OCI-LY7 (cell line): Measurements from ENCODE around the gene FAM222A. TPM values are rescaled to one million over a fixed set of nuclear protein-coding genes. Genes with fewer than 3 reads are reported as not detected.

Source experiments
- BruUV-seq: library from RNA; stranded (reverse); fragments of 400-500 nt; replicated peaks from 2 replicates; lab custom pipeline; 2021; lab: Mats Ljungman, UMichigan
- CTCF ChIA-PET: fragments of 300-600 bp; sonication (Branson Sonifier 250); formaldehyde crosslinking; loops from one replicate; lab custom pipeline; 2022; ENCODE audit warnings: antibody characterized with exemption; ENCODE audit not compliant: unreplicated experiment; lab: Charles Lee
- POLR2A ChIA-PET: fragments of 300-600 bp; sonication (Branson Sonifier 250); formaldehyde crosslinking; loops from one replicate; lab custom pipeline; 2022; ENCODE audit warnings: antibody characterized with exemption; lab: Charles Lee
- DNase-seq: peaks from one replicate; pipeline ENCODE4 v3.0.0-alpha.2; 2015; ENCODE audit warnings: low spot score
- H2AFZ ChIP-seq: fragments of 200-600 bp; sonication (generic), shearing (Covaris generic); 2 replicates; pipeline ENCODE4 v1.6.1; 2014; ENCODE audit warnings: mild to moderate bottlenecking, antibody characterized with exemption, low read length, moderate library complexity
- H3K27ac ChIP-seq: fragments of 200-600 bp; sonication (generic); 2 replicates; pipeline ENCODE4 v1.5.1; 2014; ENCODE audit warnings: mixed run types, low read depth, mild to moderate bottlenecking, moderate library complexity, low read length, inconsistent platforms; ENCODE audit not compliant: poor library complexity, severe bottlenecking
- H3K36me3 ChIP-seq: fragments of 200-600 bp; sonication (generic); 2 replicates; pipeline ENCODE4 v1.6.1; 2014; ENCODE audit warnings: mild to moderate bottlenecking, antibody characterized with exemption, low read length, moderate library complexity, mixed read lengths; ENCODE audit not compliant: insufficient read depth
- H3K4me1 ChIP-seq: fragments of 200-600 bp; sonication (generic); 2 replicates; pipeline ENCODE4 v1.5.1; 2014; ENCODE audit warnings: mild to moderate bottlenecking, low read length; ENCODE audit not compliant: insufficient read depth, poor library complexity, severe bottlenecking
- H3K4me2 ChIP-seq: fragments of 200-600 bp; sonication (generic); 2 replicates; pipeline ENCODE4 v1.6.1; 2014; ENCODE audit warnings: mild to moderate bottlenecking, low read length
- H3K4me3 ChIP-seq: fragments of 200-600 bp; sonication (generic); 2 replicates; pipeline ENCODE4 v1.5.1; 2014; ENCODE audit warnings: mild to moderate bottlenecking, low read depth, low read length; ENCODE audit not compliant: poor library complexity, severe bottlenecking
- H3K79me2 ChIP-seq: fragments of 200-600 bp; sonication (generic); 2 replicates; pipeline ENCODE4 v1.6.1; 2016; ENCODE audit warnings: low read depth, mild to moderate bottlenecking, low read length, moderate library complexity, mixed read lengths; ENCODE audit not compliant: insufficient read depth
- H3K9me2 ChIP-seq: fragments of 200-600 bp; sonication (generic); 2 replicates; pipeline ENCODE4 v1.6.1; 2016; ENCODE audit warnings: mild to moderate bottlenecking, low read length, mixed read lengths; ENCODE audit not compliant: insufficient read depth
- H3K9me3 ChIP-seq: fragments of 200-600 bp; sonication (generic); 2 replicates; pipeline ENCODE4 v1.6.1; 2014; ENCODE audit warnings: mild to moderate bottlenecking, mixed run types, low read length, mixed read lengths
- H4K20me1 ChIP-seq: fragments of 200-600 bp; sonication (generic); 2 replicates; pipeline ENCODE4 v1.6.1; 2014; ENCODE audit warnings: mild to moderate bottlenecking, antibody characterized with exemption, low read length, moderate library complexity, mixed read lengths; ENCODE audit not compliant: insufficient read depth
- EZH2phosphoT487 ChIP-seq: fragments of 200-600 bp; sonication (generic); IDR thresholded peaks from 2 replicates; pipeline ENCODE4 v1.6.1; 2018; ENCODE audit warnings: low read depth, borderline replicate concordance, mild to moderate bottlenecking, mixed run types, antibody characterized with exemption, low read length, moderate library complexity, mixed read lengths
- intact Hi-C: fragments of 100-400 bp; cut with micrococcal nuclease; formaldehyde crosslinking; loops from one replicate; pipeline ENCODE4 v1.10.0; 2022; ENCODE audit not compliant: unreplicated experiment
- total RNA-seq, 2 experiments: library from RNA; depleted of rRNA in 1 of 2; stranded (reverse); fragments of >200 nt in 1 of 2; shearing (Covaris generic) in 1 of 2; gene quantifications; 2 replicates each; pipeline ENCODE4 v1.2.3, GENCODE V29; 2014 to 2022
- TF ChIP-seq, protein P1 (sequence below): fragments of 200-600 bp; sonication (generic); conservative IDR thresholded peaks from 2 replicates; pipeline ENCODE4 v1.5.1; 2014; ENCODE audit warnings: mild to moderate bottlenecking, antibody characterized with exemption, low read length, moderate library complexity, mixed read lengths

The FAM222A gene
- total RNA-seq, 2 experiments from 2014 or later = 0.98 to 1.8 TPM

DNA sequence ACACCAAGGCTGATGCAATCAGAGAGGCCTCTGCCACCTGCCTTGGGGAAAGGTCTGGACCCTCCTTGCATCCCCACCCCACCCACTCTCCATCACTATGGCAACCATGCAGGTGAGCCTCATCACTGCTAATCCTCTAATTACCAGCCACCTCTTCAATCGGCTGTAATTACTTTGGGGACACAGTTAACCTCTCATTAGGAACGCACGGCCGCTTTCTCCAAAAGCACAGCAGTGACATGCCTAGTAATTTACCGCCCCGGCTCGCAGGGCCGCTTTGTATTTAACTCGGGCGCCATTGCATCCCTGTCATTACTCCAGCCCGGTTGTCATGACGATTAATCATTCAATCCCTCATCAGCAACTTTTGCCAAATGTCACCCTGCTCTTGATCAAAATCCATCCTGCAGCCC lies 36.3 kb upstream of the FAM222A start:
- no peaks in the 10 kb centered on the region for H3K36me3 ChIP-seq
- H3K79me2 ChIP-seq = no peaks in the 10 kb centered on the region
- no peak overlapping the region for H3K4me3 ChIP-seq
- H3K9me3 ChIP-seq = no peaks in the 10 kb centered on the region
- DNase-seq = no peak
- no peaks in the 10 kb centered on the region for H3K4me1 ChIP-seq
- ChIA-PET CTCF (no interaction called here), POLR2A (no interaction called here)
- no peak overlapping the region for H3K4me2 ChIP-seq
- no peaks in the 10 kb centered on the region for H3K9me2 ChIP-seq
- H2AFZ ChIP-seq = no peak overlapping the region
- H4K20me1 ChIP-seq = no peaks in the 10 kb centered on the region
- no TSS peak for BruUV-seq
- TF ChIP-seq, protein P1, sequence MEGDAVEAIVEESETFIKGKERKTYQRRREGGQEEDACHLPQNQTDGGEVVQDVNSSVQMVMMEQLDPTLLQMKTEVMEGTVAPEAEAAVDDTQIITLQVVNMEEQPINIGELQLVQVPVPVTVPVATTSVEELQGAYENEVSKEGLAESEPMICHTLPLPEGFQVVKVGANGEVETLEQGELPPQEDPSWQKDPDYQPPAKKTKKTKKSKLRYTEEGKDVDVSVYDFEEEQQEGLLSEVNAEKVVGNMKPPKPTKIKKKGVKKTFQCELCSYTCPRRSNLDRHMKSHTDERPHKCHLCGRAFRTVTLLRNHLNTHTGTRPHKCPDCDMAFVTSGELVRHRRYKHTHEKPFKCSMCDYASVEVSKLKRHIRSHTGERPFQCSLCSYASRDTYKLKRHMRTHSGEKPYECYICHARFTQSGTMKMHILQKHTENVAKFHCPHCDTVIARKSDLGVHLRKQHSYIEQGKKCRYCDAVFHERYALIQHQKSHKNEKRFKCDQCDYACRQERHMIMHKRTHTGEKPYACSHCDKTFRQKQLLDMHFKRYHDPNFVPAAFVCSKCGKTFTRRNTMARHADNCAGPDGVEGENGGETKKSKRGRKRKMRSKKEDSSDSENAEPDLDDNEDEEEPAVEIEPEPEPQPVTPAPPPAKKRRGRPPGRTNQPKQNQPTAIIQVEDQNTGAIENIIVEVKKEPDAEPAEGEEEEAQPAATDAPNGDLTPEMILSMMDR = no peak
- TF ChIP-seq EZH2phosphoT487 = no peak
- no peak overlapping the region for H3K27ac ChIP-seq
- intact Hi-C loops = no loop called here

GRCh38 chr12:109678719-109679118 lies 34.9 kb upstream of the FAM222A start:
- H3K4me2 ChIP-seq = no peak overlapping the region
- H3K27ac ChIP-seq = no peak overlapping the region
- no peak overlapping the region for H2AFZ ChIP-seq
- H3K79me2 ChIP-seq = no peaks in the 10 kb centered on the region
- H4K20me1 ChIP-seq = no peaks in the 10 kb centered on the region
- H3K36me3 ChIP-seq = no peaks in the 10 kb centered on the region
- DNase-seq = no peak
- BruUV-seq = no TSS peak
- no peaks in the 10 kb centered on the region for H3K9me2 ChIP-seq
- no peaks in the 10 kb centered on the region for H3K9me3 ChIP-seq
- intact Hi-C loops = no loop called here
- no peaks in the 10 kb centered on the region for H3K4me1 ChIP-seq
- ChIA-PET CTCF (no interaction called here), POLR2A (interaction anchor here (1.2 kb wide), 1 partner anchor 213 kb away, joined by 4 read pairs; no protein-coding TSS in a partner anchor)
- H3K4me3 ChIP-seq = no peak overlapping the region
- no peak for TF ChIP-seq EZH2phosphoT487
- TF ChIP-seq, protein P1 = no peak

- H3K9me3 ChIP-seq = no peaks in the 10 kb centered on the region
- BruUV-seq = no TSS peak
- H3K4me2 ChIP-seq = no peak overlapping the region
- H4K20me1 ChIP-seq = no peaks in the 10 kb centered on the region
- H2AFZ ChIP-seq = no peak overlapping the region
- H3K4me1 ChIP-seq = no peaks in the 10 kb centered on the region
- ChIA-PET POLR2A (interaction anchor here (1.2 kb wide), 1 partner anchor 214 kb away, joined by 4 read pairs; no protein-coding TSS in a partner anchor), CTCF (no interaction called here)
- no peaks in the 10 kb centered on the region for H3K9me2 ChIP-seq
- TF ChIP-seq, protein P1 = no peak
- TF ChIP-seq EZH2phosphoT487 = no peak
- no peak for DNase-seq
- intact Hi-C loops = no loop called here
- H3K27ac ChIP-seq = no peak overlapping the region
- no peak overlapping the region for H3K4me3 ChIP-seq
- no peaks in the 10 kb centered on the region for H3K79me2 ChIP-seq
- H3K36me3 ChIP-seq = no peaks in the 10 kb centered on the region
Observed at GRCh38 chr12:109679501-109680263, 33.9 kb upstream of the FAM222A start.
